Psoas muscle (tissue), 8 donors: Measurements from ENCODE around the gene RHOA. TPM values are rescaled to one million over a fixed set of nuclear protein-coding genes. Genes with fewer than 3 reads are reported as not detected.

ENCODE experiments used
- ATAC-seq, 4 donors: fragments of 200-7000 bp; cut with Tn5 transposase; one replicate each; pipeline ENCODE4 v1.9.1; 2020; ENCODE audit warnings: moderate library complexity in 3 of 4, mild to moderate bottlenecking in 2 of 4
- DNase-seq, 2 donors: peaks; one replicate each; pipeline ENCODE4 v3.0.0-alpha.2; 2020
- H3K27ac ChIP-seq: fragments of 200-600 bp; one replicate; pipeline ENCODE4 v1.8.0; 2022
- H3K27me3 ChIP-seq, 3 donors: fragments of 200-600 bp in 1 of 3; one replicate each; pipeline versions ENCODE4 v1.6.1 to v1.8.0; 2013 to 2022; ENCODE audit warnings: low read length in 2 of 3, mild to moderate bottlenecking in 2 of 3, moderate library complexity in 1 of 3; ENCODE audit not compliant: insufficient read depth in 3 of 3
- H3K36me3 ChIP-seq, 2 donors: fragments of 200-600 bp in 1 of 2; one replicate each; pipeline versions ENCODE4 v1.6.1 to v1.8.0; 2013 to 2022; ENCODE audit warnings: low read depth in 1 of 2, mild to moderate bottlenecking in 1 of 2, moderate library complexity in 1 of 2; ENCODE audit not compliant: insufficient read depth in 1 of 2
- H3K4me1 ChIP-seq: fragments of 200-600 bp; one replicate; pipeline ENCODE4 v1.8.0; 2022
- H3K4me3 ChIP-seq: fragments of 200-600 bp; one replicate; pipeline ENCODE4 v1.8.0; 2022; ENCODE audit warnings: mild to moderate bottlenecking
- H3K9me3 ChIP-seq: fragments of 200-600 bp; one replicate; pipeline ENCODE4 v1.8.0; 2022
- CTCF ChIP-seq: fragments of 200-600 bp; IDR thresholded peaks from one replicate; pipeline ENCODE4 v1.8.0; 2022; ENCODE audit warnings: antibody characterized with exemption
- WGBS, 3 donors: extraction: QIAGEN DNeasy Blood & Tissue Kit; methylation state at CpG; one replicate each; pipeline versions ENCODE4 v1.1.6 to v1.1.7; 2013; 5-methylcytosine and 5-hydroxymethylcytosine counted together
- intact Hi-C, 2 donors: fragments of 100-400 bp; cut with DNase I; formaldehyde crosslinking; loops; one replicate each; pipeline versions ENCODE4 v1.11.0 to v1.14.2; 2022
- polyA plus RNA-seq, 3 donors: library from polyadenylated mRNA; stranded (reverse); fragments of 200-250 nt; gene quantifications; one replicate each; pipeline ENCODE4 v1.2.3, GENCODE V29; 2013
- total RNA-seq, 4 donors: library from RNA; stranded (reverse); fragmentation: NEBNext Ultra II Directional in 2 of 4; extraction: Animal tissue kit (Norgen Biotek cat#: 25700) in 2 of 4; gene quantifications; one replicate each; pipeline versions ENCODE4 v1.2.1 to v1.2.4, GENCODE V29; 2021 to 2023
- donor health status: healthy with polysubstance abuse.
- donor health status: DM: no; HTN: no; CAD: no; lungs with moderate emphysema.
- donor health status: Bipolar disorder and iron deficiency.
- donor health status: healthy.
- donor health status: DM: yes; HTN: yes; CAD: no.
- donor health status: DM: no; HTN: no; CAD: no.
- donor health status: DM: no; HTN: no; CAD: no.
- donor health status: DM: yes; HTN: yes; CAD: no.

The RHOA gene
- total and polyA plus RNA-seq, 7 donors: 179 to 341 (median 281) TPM

GRCh38 chr3:49422379-49423248 is 10.8 kb upstream of the RHOA start, which contains the start of gene AMT:
AMT (minus strand) TSS chr3:49422473; CDS start chr3:49422450, 23 bp downstream.
- ATAC-seq (peak in 2 of 4 donors; percentile 18 to 42), DNase-seq (peak in 1 of 2 donors; percentile 60)
- TF ChIP-seq CTCF: no peak
- intact Hi-C loops: no loop called here
- Histone ChIP-seq H3K27me3 (no peaks in the 10 kb centered on the region), H3K36me3 (peaks cover 0 to 62% of the 10 kb centered on the region in 2 donors), H3K4me1 (peaks cover 4% of the 10 kb centered on the region), H3K27ac (peak within 1 kb of the TSS; percentile 36), H3K9me3 (no peaks in the 10 kb centered on the region), H3K4me3 (peak within 1 kb of the TSS; percentile 18)
- 54 to 70% (median 57%) methylated on average over 25 of the region's 25 CpGs for WGBS, 3 donors

- H3K4me1 ChIP-seq: peaks cover 4% of the 10 kb centered on the region
- H3K36me3 ChIP-seq: peaks cover 0 to 69% of the 10 kb centered on the region in 2 donors
- H3K9me3 ChIP-seq: no peaks in the 10 kb centered on the region
- intact Hi-C loops: no loop called here
- DNase-seq (no peak), ATAC-seq (peak in 1 of 4 donors; percentile 2)
- no peak for TF ChIP-seq CTCF
- no peak overlapping the region for H3K27ac ChIP-seq
- 65 to 75% (median 66%) methylated on average over 14 of the region's 14 CpGs for WGBS, 3 donors
- H3K4me3 ChIP-seq: peak overlapping the region; percentile 18
- H3K27me3 ChIP-seq: no peaks in the 10 kb centered on the region
Observed at GRCh38 chr3:49421890-49422378, 10.2 kb upstream of the RHOA start.

GRCh38 chr3:49417516-49418120 is 5.8 kb upstream of the RHOA start:
- peaks cover 21% of the 10 kb centered on the region for H3K4me1 ChIP-seq
- ATAC-seq (no peak), DNase-seq (peak in 1 of 2 donors; percentile 34)
- peaks cover 0 to 67% of the 10 kb centered on the region in 2 donors for H3K36me3 ChIP-seq
- H3K4me3 ChIP-seq: no peak overlapping the region
- WGBS, 3 donors: 81 to 83% (median 82%) methylated on average over 13 of the region's 13 CpGs
- no peaks in the 10 kb centered on the region for H3K9me3 ChIP-seq
- no peak for TF ChIP-seq CTCF
- no peak overlapping the region for H3K27ac ChIP-seq
- no peaks in the 10 kb centered on the region for H3K27me3 ChIP-seq
- intact Hi-C loops: no loop called here

GRCh38 chr3:49416867-49417266 is 5.1 kb upstream of the RHOA start:
- Histone ChIP-seq H3K27ac (peak overlapping the region; percentile 46), H3K4me3 (no peak overlapping the region), H3K27me3 (no peaks in the 10 kb centered on the region), H3K36me3 (peaks cover 0 to 67% of the 10 kb centered on the region in 2 donors), H3K9me3 (no peaks in the 10 kb centered on the region), H3K4me1 (peaks cover 21% of the 10 kb centered on the region)
- intact Hi-C loops: no loop called here
- TF ChIP-seq CTCF: no peak
- 91 to 96% (median 95%) methylated on average over 2 of the region's 2 CpGs for WGBS, 3 donors
- DNase-seq: peak in 1 of 2 donors; percentile 10
- ATAC-seq: no peak
